ENCODE measurements around the gene PRKAR2B.
"Not testable (repeated sequence)": the region's sequence is repeated elsewhere in the genome, so short reads cannot be mapped to it uniquely, and the experiment has no call there.

PRKAR2B gene

DNA sequence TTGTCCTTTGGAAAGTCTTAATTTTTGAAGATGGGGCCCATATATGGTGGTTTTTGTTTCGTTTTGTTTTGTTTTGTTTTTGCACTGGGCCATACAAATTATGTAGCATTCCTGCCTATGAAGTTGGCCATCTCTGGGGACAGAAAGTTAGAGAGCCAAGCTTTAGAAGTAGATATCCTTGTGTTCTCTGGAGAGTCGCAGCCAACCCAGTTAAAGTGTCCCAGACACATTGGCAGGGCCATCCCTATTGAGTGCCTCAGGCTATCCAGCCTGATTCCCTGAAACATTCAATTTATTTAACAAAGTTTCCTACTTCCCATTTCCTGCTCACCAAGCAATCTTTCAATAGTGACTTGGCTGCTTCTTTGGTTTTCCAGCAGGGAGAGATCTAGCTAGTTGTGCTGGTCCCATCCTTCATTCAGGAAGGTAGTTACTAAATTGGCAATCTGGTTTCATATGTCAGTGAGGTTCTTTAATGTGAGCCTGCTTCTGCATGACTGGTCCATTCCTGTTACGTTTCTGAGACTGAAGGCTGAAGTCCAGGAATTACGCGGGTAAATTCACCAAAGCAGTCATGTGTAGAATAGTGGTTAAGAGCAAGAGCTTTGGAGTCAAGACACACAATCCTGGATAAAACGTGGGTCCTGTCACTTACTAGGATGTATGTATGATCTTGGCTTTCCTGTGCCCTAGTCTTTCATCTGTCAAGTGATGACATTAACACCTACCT lies 75.0 kb downstream of the PRKAR2B start:
- no peak for DNase-seq (ENCODE audit: low read depth)

DNA sequence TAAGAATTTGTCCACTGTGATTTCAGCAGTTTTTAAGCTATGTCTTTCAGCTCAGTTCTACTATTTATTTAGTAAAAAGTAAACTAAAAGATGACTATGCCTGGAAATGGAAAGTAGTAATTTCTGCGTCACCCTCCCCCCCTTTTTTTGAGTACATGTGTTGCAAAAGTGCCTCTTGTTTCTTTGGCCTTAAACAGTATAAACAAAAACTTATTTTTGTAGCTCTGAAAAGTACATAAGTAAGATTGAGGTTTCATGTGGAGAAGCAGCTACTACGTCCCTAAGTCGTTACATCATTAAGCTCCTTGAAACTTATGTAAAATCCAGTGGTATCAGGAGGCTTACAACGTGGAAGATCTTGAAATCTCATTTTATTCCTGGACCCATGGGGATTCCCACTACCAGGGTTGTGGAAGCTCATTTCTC lies 78.0 kb downstream of the PRKAR2B start:
- DNase-seq (ENCODE audit: low read depth), result no peak

DNA sequence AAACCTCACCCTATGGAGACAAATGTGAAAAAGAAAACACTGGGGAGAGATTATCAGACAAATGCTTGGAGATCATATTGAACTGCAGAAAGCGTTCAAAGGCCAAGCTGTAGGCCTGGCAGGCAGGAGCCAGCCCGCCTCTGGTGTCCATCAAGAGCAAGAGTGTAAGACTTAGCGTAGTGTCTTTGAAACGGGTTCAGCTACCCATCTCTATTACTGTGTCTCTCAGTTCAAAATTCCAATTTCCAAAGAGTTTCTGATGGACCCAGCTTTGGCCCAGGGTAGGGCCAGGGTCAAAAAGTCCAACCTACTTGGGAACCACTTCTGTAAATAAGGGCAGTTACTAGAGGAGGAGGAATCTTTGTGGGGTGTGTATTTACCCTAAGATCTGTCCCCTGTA lies 78.9 kb downstream of the PRKAR2B start:
- no peak for DNase-seq (ENCODE audit: low read depth)

DNA sequence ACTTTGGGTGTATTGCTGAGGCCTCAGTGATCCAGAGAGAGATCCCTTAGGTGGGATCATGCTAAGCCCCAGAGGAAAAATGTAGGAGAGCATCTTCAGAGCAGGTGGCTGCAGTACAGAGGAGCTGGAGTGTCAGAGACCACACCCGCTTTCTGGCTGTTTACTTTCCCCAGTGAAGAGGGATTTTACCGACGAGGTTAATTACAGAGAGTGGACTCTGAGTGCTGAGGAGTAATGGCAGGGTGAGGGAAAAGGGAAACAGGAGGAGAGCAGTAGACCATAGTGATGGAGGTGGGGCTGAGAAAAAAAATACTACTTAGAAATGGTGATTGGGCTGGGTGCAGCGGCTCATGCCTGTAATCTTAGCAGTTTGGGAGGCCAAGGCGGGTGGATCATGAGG lies 81.0 kb downstream of the PRKAR2B start:
- no peak for DNase-seq (ENCODE audit: low read depth)

DNA sequence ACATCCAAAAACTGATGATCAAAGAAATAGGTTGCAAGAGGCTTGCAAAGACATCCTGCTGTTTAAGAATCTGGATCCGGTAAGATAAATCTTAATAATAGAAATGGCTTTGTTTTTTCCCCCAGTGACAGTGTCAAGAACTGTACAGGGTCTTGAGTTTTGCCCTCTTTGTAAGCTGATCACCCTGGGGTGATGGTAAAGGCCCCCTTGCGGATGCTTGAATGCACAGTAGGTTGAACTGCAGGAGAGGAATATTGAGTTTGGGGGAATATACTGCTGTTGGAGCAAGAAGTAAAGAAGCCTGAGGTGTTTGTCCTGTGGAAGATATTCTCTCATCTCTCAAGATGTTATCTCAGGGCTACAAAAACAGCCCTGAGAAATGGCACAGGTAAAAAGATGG lies 83.7 kb downstream of the PRKAR2B start:
- no peak for DNase-seq (ENCODE audit: low read depth)

DNA sequence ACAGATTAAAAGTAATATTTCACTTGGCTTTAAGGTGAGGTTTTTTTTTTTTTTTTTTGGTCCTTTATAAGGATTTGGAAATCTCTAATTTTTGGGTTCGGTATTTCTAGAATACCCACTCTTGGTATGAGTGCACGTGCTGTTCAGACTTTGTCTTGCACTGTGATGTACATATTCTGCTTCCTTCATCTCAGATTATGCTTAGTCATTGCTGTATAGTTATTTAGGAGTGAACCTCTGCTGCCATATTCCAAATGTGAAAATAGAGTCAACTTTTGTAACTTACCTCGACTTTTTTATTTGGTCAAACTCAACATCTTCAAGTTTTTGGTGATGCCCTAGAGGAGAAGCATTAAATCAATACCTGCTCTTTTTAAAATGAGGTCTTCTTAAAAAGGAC lies 84.2 kb downstream of the PRKAR2B start:
- DNase-seq (ENCODE audit: low read depth), result no peak

DNA sequence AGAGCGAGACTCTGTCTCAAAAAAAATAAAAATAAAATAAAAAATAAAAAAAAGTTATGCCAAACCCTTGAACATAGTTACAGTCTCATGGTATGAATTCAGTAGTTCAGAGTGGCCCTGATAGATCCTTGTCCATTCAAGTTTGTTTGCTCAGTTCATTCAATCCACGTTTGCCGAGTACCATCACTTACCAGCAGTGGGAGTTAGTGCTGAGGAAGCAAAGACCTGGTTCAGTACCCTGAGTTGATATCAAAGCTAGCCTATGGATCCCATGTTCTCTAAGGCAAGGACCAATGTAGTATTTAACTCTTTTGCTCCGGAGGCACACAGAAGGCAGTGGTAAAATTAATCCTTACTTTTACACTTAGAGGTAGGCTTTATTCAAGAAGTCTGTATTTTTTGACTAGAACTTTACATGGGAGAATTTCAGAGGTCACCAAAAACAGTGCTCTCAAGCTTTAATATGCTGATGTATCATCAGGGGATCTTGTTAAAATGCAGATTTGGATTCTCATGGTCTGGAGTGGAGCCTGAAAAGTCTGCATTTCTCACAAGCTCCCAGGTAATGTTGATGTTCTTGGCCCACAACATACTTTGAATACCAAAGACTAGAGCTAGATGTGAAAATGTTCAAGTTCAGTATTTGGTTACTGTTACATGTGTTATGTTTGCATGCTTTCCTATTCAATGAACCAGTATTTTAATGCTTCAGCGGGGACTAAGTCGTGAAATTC lies 86.1 kb downstream of the PRKAR2B start:
- no peak for DNase-seq (ENCODE audit: low read depth)

DNA sequence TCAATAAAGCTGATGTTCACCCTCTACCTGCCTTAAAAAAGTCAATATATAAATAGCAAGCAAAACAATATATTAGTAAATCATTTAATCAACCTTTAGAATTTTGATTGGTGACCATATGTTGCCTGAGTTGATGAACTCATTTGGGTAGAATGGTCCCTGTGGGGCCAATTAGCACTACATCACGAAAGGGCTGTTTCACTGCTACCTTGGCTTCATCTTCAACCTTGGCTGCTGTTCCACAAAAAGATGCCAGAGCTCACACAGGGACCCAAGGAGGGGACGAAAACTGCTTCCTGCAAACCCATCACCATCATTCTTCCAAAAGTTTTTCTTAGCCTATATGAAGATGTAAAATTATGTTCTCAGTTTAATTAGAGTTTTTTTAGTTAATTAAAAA lies 88.9 kb downstream of the PRKAR2B start:
- no peak for DNase-seq (ENCODE audit: low read depth)

DNA sequence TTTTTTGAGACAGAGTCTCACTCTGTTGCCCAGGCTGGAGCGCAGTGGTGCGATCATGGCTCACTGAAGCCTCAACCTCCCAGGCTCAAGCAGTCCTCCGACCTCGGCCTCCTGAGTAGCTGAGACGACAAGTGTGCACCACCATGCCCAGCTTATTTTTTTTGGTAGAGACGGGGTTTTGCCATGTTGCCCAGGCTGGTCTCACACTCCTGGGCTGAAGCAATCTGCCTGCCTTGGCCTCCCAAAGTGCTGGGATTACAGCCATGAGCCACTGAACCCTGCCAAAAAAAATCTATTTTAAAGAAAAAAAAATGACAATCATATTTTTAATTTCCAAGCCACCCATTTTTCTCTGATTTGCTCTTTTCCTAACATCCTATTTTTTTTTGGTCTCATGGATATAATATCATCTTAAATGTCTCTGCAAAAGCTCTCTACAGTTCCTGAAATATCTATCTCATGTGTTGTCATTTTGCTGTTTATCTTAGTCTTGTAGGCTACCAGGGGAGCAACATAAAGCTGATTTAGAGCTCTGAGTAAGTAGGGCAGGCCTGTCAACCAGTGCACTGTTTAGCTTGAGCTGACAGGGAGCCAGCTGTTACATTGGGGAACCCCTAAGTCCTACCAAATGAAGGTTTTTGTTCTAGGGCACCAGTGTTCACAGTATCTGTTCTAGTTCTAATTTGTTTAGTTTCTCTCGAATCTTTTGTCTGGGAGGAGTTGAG lies 94.4 kb downstream of the PRKAR2B start:
- DNase-seq (ENCODE audit: low read depth), result no peak

DNA sequence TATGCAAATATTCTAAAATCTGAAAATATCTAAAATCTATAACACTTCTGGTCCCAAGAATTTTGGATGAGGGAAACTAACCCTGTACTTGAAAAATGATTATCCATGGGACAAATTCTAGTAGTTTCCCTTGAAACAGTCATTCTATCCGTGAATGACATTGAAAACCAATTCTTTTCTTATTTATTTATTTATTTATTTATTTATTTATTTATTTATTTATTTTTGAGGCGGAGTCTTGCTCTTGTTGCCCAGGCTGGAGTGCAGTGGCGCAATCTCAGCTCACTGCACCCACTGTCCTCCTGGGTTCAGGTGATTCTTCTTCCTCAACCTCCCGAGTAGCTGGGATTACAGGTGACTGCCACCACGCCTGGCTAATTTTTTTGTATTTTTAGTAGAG lies 99.4 kb downstream of the PRKAR2B start:
- DNase-seq (ENCODE audit: low read depth), result not testable (repeated sequence)

DNA sequence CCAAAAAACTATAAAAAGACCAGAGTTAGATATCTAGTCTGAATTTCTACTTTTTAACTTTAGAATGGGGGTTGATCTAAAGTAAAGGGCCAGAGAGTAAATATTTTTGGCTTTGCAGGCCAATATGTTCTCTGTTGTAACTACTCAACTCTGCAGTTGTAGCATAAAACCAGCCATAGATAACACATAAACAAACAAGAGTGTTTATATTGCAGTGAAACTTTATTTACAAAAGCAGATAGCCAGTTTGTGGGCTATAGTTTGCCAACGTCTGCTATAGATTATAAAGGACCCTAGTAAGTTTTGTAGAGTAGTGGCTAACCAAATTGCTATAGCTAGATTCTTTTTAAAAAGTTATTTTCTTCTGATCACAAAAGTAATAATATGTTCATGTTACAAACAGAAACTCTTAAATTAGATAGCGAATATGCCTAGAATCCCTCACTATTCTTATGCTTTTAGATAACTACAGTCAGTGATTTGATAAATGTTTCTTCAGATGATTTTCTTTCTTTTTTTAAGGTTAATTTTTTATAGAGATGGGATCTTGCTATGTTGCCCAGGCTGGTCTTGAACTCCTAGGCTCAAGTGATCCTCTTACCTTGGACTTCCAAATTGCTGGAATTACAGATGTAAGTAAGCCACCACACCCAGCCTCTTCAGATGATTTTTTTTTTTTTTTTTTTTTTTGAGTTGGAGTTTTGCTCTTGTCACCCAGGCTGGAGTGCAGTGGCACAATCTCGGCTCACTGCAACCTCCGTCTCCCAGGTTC lies 100.7 kb downstream of the PRKAR2B start:
- no peak for DNase-seq (ENCODE audit: low read depth)

DNA sequence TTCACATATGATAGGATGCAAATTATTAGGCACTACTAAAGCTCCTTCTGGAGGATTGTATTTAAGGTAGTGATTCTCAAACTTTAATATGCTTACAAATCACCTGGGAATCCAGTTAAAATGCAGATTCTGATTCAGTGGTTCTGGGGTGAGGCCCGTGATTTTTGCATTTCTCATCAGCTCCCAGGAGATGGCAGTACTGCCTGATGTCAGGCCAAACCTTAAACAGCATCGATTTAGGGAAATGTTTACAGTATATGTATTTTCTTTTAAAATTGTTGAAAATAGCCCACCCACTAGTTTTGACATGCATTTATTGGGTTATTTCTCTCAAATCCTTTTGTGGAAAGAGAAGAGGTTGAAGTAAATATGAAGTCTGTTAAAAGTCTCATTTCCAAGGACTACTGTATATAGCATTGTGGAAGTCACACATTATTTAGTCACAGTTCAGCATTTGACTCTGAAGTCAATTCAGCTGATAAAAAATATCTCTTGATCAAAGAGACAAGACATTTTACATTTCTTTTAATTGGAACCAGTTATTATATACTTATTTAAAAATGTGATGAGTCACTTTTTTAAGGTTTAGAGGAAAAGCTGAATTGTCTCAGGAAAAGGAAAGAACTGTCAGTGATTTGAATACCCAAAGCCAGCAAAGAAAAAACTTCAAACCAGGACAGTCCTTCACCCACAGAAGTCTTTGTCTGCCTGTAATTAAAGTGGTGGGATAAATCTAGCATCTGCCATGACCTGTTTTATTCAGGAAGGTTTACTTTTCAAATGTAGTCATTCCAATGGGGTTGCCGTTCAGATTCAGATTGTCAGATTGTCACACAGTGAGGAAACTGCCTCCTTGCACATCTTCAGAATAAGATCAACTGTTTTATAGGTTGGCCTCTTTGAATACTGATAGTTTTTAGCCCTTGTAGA lies 103.2 kb downstream of the PRKAR2B start:
- DNase-seq (ENCODE audit: low read depth), result no peak

DNA sequence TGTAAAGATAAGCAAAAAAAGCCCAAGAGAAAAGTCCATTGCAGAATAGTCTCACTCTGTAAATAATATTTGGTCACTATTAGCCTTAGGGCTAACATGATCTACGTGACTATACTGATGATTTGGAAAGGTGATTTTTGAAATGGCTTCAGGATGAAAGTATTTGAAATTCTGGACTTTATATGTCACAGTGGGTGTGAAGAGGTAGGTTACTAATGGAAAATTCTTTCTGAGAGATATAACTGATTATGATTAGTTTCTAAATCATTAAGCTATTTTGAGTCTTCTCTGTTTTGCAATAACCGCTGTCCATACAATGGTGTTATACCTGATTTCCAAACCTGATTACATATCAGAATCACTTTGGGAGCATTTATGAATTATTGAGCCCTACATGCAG lies 104.2 kb downstream of the PRKAR2B start:
- DNase-seq (ENCODE audit: low read depth), result no peak

DNA sequence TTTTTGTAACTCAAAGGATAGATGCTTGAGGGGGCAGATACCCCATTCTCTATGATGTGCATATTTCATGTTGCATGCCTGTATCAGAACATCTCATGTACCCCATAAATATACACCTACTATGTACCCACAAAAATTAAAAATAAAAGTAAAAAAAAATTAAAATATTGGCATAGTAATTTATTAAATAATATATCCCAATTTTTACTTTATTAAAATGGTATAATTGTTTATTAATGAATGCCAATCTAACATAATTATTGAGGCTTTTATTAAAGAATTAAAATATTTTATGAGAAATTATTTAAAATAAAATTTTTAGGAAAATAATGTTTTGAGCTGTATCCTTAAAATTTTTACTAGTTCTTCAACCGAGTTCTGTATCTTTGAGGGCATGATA lies 105.4 kb downstream of the PRKAR2B start:
- no peak for DNase-seq (ENCODE audit: low read depth)

DNA sequence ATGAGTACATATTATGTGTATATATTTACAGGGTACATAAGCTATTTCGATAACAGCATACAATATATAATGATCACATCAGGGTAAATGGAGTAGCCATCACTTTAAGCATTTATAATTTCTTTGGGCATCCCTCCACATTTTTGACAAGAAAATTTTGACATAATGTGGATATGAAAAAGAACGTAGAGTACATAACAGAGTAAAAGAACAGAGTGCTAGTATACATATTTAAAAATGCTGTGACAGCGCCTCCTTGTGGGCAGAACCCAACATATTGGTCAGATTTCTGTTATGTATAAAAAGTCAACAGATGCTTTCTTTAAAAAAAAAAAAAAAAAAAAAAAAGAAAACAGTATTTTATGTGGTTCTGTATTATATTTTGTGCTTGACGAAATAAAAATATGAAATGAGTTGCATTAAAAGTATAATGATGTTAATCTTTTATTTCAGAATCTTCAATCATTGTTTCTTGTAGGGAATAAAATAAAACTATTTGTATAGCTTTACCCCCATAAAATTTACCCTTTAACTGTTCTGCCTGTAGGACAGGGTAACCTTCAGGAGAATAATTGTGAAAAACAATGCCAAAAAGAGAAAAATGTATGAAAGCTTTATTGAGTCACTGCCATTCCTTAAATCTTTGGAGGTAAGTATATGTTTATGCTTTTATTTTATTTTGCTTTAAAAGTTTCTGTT lies 106.0 kb downstream of the PRKAR2B start:
- peak; percentile 46 for DNase-seq (ENCODE audit: low read depth)

DNA sequence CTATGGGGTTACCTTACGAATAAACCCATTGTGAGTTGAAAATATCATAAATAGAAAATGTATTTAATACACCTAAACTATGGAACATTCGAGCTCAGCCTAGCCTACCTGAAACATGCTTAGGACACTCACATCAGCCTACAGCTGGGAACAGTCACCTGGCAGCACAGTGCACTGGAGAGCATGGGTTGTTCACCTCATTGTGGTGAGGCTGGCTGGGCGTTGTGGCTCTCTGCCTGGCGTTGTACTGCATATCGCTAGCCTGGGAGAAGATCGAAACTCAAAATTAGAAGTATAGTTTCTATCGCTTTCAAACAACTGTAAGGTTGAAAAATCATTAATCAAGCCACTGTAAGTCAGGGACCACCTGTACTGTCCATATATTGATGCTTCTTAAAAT lies 107.0 kb downstream of the PRKAR2B start:
- no peak for DNase-seq (ENCODE audit: low read depth)

DNA sequence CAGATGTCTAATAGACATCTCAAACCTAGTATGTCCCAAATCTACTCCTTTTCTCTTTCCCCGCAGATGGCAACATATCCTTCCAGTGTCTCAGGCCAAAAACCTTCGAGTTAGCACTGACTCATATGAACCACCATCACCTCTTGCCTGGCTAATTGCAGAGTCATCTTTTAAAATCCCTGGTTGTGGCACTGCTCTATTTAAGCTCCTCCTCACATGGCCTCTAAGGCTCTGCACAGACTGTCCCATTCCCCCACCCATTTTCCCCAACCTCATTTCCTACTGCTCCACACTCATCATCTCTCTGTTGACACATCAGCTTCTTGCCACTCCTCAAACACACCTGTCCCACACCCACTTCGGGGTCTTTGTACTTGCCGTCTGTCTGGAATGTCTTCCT lies 107.5 kb downstream of the PRKAR2B start:
- peak; percentile 32 for DNase-seq (ENCODE audit: low read depth)

DNA sequence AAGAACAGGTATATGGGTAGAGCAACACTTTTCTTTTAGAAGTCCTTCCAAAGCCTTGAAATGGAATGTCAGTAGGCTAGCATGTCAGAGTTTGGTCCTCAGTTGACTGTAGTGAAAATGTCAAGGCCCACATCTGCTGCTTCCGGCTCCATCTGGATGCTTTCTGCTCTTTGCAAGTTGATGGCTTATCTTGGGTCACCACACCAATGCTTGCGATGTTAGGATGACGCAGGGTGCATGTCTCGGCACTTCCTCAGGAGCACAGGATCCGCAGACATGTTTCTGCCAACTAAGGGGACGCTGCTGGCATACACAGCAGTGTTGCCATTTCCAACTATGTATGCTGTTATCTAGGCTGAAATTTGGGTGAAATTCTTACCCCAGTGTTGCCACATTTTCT lies 110.3 kb downstream of the PRKAR2B start:
- DNase-seq (ENCODE audit: low read depth), result no peak

DNA sequence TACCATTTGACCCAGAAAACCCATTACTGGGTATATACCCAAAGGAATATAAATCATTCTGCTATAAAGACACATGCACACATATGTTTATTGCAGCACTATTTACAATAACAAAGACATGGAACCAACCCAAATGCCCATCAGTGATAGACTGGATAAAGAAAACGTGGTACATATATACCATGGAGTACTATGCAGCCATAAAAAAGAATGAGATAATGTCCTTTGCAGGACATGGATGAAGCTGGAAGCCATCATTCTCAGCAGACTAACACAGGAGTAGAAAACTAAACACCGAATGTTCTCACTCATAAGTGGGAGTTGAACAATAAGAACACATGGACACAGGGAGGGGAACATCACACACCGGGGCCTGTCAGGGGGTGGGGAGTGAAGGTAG lies 111.2 kb downstream of the PRKAR2B start:
- not testable (repeated sequence) for DNase-seq (ENCODE audit: low read depth)

DNA sequence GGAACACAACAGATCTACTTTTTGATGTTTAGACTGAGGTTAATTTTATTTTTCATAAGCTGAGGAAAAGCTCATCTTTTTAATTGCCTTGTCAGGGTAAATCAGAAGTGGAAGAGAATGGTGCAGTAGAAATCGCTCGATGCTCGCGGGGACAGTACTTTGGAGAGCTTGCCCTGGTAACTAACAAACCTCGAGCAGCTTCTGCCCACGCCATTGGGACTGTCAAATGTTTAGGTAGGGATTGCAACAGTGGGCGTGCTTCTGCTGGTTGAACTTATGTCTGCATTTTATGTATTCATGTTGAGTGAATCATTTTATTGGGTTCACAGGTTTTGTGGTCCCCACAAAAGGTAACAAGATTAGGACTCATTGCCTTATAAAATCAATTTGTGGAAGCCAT lies 112.6 kb downstream of the PRKAR2B start:
- no peak for DNase-seq (ENCODE audit: low read depth)

DNA sequence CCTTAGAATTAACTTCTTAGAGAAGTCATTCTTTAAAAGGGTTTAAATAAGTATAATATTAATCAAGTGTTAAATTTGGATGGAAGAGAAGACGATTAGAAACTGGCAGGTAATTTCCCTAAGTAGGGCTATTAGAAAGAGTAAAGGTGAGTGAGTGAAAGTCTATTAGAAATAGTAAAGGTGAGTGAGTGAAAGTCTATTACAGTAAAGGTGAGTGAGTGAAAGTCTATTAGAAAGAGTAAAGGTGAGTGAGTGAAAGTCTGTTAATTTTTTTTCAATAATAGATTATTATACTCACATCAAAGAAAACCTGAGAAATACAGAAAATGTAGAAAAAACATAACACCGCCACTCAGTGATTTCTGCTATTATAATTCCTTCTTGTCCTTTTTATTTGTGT lies 113.5 kb downstream of the PRKAR2B start:
- DNase-seq (ENCODE audit: low read depth), result no peak
